ENCODE measurements around the gene TNFRSF1A.
"Not testable (repeated sequence)": the region's sequence is repeated elsewhere in the genome, so short reads cannot be mapped to it uniquely, and the experiment has no call there.

TNFRSF1A gene

GRCh38 chr12:6302621-6303020 is 39.3 kb downstream of the TNFRSF1A start:
- no peak for DNase-seq (ENCODE audit: low read depth)

DNA sequence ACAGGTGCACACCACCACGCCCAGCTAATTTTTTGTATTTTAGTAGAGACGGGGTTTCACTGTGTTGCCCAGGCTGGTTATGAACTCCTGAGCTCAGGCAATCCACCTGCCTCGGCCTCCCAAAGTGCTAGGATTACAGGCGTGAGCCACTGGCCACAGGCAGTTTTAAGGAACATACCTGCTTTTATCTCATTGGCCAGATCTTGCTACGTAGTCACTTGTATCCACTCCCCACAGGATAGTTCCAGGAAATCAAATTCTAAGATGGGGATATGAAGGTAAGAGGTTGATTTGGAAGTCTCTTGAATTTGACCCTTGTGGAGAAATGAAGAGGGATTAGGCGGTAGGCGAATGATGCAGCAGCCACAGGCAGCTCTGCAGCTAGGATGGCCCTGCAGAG is 40.2 kb downstream of the TNFRSF1A start:
- DNase-seq (ENCODE audit: low read depth): no peak

- no peak for DNase-seq (ENCODE audit: low read depth)
Measured at GRCh38 chr12:6297170-6297569, 44.7 kb downstream of the TNFRSF1A start.

DNA sequence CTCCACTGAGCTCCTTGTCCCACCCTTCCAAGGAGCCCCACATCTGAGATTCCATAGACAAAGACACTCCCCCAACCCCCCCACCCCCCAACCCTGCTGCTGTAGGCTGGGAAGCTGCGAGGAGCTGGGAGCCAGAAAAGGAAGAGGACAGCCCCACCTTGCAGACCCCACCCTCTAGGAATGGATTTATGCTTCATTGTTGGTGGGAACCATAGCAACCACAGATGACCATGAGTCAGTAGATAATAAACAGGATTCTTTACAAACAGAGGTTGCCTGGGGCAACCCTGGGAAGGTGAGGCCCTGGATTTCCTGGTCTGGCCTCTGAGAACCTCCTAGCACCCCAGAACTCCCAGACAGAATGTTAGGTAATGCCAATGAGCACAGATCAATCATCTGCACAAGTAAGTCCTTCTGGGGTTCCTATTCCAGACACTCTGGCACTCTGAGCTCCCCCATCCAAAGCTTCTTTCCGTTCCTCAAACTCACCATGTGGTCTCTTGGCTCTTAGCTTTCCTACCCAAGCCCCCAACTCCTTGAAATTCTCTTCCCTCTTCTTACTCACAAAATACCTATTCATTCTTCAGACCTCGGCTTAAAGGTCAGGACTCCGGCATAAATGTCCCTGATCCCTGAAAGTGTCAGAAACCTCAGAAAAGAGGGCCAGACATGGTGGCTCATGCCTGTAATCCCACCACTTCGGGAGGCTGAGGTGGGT is 46.6 kb downstream of the TNFRSF1A start:
- DNase-seq (ENCODE audit: low read depth): no peak

DNA sequence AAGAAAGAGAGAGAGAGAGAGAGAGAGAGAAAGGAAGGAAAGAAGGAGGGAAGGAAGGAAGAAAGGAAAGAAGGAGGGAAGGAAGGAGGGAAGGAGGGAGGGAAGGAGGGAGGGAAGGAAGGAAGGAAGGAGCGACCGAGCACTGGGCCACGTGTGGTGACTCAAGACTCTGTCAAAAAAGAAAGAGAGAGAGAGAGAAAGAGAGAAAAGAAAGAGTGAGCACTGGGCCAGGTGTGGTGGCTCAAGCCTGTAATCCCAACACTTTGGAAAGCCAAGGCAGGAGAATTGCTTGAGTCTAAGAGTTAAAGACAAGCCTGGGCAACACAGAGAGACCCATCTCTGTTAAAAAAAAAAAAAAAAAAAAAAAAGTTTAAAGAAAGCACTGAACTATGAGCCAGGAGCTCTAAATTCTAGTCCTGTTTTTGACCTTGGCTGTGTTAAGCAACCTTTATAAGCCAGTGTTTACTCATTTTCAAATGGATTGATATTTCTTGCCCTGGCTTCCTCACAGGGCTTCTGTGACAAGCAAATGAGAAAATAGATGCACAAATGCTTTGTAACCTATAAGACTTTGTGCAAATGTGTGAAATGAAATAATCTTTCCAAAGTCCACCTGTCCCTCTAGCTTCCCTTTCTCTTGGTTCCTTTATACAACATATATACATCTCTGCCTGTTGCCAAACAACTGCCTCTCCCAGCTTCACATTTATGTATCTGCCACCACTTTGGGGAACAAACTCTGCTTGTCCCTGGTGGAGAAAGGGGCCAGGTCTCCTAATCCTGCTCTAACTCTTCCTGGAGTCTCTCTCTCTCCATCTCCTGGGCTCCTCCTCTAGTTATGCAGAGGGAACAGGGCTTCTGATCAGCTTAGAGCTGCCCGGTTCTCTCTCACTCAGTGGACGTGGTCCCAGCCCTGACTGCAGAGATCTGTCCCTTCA is 47.5 kb downstream of the TNFRSF1A start:
- DNase-seq (ENCODE audit: low read depth): no peak

- DNase-seq (ENCODE audit: low read depth): no peak
Measured at GRCh38 chr12:6292606-6293005, 49.3 kb downstream of the TNFRSF1A start.

GRCh38 chr12:6289906-6290305 is 52.0 kb downstream of the TNFRSF1A start:
- DNase-seq (ENCODE audit: low read depth): not testable (repeated sequence)

DNA sequence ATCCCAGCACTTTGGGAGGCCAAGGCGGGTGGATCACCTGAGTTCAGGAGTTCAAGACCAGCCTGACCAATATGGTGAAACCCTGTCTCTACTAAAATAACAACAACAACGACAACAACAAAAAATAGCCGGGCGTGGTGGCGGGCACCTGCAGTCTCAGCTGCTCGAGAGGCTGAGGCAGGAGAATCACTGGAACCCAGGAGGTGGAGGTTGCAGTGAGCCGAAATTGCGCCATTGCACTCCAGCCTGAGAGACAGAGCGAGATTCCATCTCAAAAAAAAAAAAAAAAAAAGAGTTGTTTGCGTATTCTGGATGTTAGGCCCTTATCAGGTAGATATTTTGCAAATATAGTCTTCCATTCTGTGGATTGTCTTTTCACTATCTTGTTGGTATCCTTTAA is 52.8 kb downstream of the TNFRSF1A start:
- not testable (repeated sequence) for DNase-seq (ENCODE audit: low read depth)

GRCh38 chr12:6288235-6288634 is 53.6 kb downstream of the TNFRSF1A start:
- DNase-seq (ENCODE audit: low read depth): no peak

DNA sequence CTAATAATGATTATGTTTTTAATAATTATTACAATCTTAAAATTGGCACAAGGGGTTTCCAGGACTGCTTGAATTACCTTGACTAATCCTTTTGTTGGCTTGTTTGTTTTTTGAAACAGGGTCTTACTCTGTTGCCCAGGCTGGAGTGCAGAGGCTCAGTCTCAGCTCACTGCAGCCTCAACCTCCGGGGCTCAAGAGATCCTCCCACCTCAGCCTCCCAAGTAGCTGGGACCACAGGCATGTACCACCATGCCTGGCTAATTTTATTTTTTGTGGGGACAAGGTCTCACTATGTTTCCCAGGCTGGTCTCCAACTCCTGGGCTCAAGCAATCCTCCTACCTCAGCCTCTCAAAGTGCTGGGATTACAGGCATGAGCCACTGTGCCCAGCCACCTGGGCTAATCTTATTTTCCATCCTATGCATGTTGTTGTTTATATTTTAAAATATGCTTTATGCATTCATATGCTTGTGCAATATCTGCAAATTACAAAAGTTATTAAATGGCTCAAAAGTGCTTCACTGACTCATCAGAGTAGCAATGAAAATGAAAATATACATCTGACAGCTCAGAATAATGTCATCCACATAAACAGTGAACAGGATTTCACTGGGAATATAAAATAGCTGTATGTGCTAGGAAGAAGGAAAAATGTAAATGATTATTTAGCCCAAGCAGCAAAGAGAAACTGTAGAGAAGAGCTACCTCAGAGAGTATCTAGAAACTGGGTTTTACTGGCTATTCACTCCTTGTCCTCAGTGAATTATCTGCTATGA is 56.2 kb downstream of the TNFRSF1A start:
- no peak for DNase-seq (ENCODE audit: low read depth)

- peak; percentile 60 for DNase-seq (ENCODE audit: low read depth)
Measured at GRCh38 chr12:6285063-6285477, 56.8 kb downstream of the TNFRSF1A start.

- DNase-seq (ENCODE audit: low read depth): no peak
Measured at GRCh38 chr12:6284273-6284672, 57.6 kb downstream of the TNFRSF1A start.

DNA sequence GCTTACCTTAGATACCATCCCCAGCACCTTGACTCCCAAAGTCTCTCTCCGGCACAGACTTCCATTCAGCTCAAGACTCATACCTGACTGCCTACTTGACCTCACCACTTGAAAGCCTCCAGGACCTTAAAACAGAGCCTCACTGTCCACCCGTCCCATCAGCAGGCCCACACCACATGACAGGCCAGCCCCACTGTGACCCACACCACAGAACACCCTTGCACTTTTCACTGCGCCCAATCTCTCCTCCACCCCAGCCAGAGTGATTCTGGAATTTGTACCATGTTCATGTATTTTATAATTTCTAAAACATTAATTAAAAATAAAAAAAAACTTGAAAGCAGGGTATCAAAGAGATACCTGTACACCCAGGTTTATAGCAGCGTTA is 59.4 kb downstream of the TNFRSF1A start:
- DNase-seq (ENCODE audit: low read depth): no peak

- DNase-seq (ENCODE audit: low read depth): no peak
Measured at GRCh38 chr12:6281081-6281809, 60.6 kb downstream of the TNFRSF1A start.

- no peak for DNase-seq (ENCODE audit: low read depth)
Measured at GRCh38 chr12:6280672-6281071, 61.2 kb downstream of the TNFRSF1A start.

DNA sequence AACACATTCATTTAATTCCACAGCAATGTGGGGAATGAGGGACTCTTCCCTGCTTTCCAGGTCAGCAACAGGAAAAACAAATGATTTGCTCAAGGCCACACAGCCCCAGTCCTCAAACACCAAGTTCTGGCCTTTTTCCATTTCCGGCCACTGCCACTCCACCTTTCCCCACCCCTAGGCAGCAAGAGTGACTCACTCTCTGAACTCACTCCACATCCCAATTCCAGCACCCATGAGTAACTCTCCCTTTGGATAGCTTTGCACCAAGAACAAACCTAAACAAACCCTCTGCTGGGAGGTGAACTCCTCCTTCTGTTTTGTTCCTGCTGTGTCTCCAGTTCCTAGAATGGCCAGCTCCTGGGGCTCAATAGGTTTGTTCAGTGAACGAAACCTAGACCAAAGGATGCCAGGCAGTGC is 61.8 kb downstream of the TNFRSF1A start:
- peak; percentile 95 for DNase-seq (ENCODE audit: low read depth)

GRCh38 chr12:6279631-6280030 is 62.2 kb downstream of the TNFRSF1A start:
- no peak for DNase-seq (ENCODE audit: low read depth)

DNA sequence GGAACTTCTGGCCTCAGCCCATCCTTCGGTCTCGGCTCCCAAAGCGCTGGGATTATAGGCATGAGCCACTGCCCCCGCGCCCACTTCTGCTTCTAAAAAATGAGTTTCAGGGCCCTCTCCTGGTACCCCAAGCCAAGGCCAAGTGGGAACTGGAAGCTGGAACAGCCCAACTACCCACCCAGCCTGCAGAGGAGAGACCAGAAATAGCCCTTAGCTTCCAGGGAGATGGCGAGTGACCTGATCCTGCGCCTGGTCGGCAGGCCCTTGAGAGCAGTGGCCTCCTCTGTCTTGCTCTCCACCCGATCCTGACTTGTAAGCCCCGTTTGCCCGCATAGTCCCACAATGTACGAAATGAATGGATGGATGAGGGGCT is 62.6 kb downstream of the TNFRSF1A start:
- DNase-seq (ENCODE audit: low read depth): no peak
